Body of pancreas (tissue), 4 donors: ENCODE data around the gene DCLRE1B.

Source experiments
- POLR2A ChIP-seq, 3 donors: fragments of 450-650 bp; IDR thresholded peaks; one replicate each; pipeline ENCODE4 v1.6.1; 2016; ENCODE audit warnings: antibody characterized with exemption in 3 of 3, mild to moderate bottlenecking in 2 of 3
- TF ChIP-seq, protein P1 (sequence below), 7 experiments: fragments of 450-650 bp in 4 of 7; fragments of 200-600 bp in 3 of 7; sonication (generic) in 3 of 7; IDR thresholded peaks; one replicate each; pipeline ENCODE4 v1.5.1; 2016 to 2019; ENCODE audit warnings: antibody characterized with exemption in 7 of 7

DNA sequence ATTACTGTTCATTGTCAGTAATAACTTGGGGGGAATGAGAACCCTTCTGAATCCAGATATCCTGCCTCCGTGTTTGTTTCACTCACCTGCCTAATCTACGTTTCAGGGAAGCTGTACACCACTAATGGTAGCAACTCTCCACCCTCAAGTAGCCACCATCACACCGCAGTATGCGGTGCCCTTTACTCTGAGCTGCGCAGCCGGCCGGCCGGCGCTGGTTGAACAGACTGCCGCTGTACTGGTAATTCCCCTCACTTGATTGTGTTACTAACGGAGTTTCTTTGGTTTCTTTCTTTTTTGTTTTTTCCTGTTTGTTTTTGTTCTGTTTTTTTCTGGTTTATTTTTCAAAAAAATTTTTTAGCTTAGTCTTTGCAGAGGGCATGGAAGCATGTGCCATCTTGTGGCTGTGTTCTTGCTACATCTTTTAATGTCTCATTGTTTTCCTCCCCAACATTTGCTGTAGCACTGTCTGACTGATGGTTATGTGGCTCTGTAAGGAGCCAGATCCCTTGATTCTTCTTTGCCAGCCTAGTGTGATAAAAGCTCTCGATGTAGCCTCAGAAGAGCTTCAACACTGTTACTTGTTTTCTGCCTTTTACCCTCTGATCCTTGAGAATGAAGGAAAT is 58.3 kb downstream of the DCLRE1B start:
- TF ChIP-seq, protein P1, sequence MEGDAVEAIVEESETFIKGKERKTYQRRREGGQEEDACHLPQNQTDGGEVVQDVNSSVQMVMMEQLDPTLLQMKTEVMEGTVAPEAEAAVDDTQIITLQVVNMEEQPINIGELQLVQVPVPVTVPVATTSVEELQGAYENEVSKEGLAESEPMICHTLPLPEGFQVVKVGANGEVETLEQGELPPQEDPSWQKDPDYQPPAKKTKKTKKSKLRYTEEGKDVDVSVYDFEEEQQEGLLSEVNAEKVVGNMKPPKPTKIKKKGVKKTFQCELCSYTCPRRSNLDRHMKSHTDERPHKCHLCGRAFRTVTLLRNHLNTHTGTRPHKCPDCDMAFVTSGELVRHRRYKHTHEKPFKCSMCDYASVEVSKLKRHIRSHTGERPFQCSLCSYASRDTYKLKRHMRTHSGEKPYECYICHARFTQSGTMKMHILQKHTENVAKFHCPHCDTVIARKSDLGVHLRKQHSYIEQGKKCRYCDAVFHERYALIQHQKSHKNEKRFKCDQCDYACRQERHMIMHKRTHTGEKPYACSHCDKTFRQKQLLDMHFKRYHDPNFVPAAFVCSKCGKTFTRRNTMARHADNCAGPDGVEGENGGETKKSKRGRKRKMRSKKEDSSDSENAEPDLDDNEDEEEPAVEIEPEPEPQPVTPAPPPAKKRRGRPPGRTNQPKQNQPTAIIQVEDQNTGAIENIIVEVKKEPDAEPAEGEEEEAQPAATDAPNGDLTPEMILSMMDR (IDR thresholded peaks at IDR 0.05): no peak
- TF ChIP-seq POLR2A (IDR thresholded peaks at IDR 0.05): no peak
